Endodermal cell (in vitro differentiated cells): Measurements from ENCODE around the gene ZNF74. TPM values are rescaled to one million over a fixed set of nuclear protein-coding genes. Genes with fewer than 3 reads are reported as not detected.
A peak's percentile ranks its signal among the peaks of the same experiment; 100 is the strongest.

Experiments used
- DNase-seq: peaks from one replicate; pipeline ENCODE4 v3.0.0-alpha.2; 2017
- H3K27ac ChIP-seq: 2 replicates; pipeline ENCODE4 v1.5.1; 2013; ENCODE audit warnings: mild to moderate bottlenecking, low read depth, low read length, moderate library complexity
- H3K27me3 ChIP-seq: 2 replicates; pipeline ENCODE4 v1.6.1; 2013; ENCODE audit warnings: mild to moderate bottlenecking, low read length, moderate library complexity; ENCODE audit not compliant: insufficient read depth, control insufficient read depth, poor library complexity, severe bottlenecking
- H3K36me3 ChIP-seq: 2 replicates; pipeline ENCODE4 v1.7.0; 2013; ENCODE audit warnings: mild to moderate bottlenecking, low read length, moderate library complexity; ENCODE audit not compliant: control insufficient read depth, insufficient read depth
- H3K4me1 ChIP-seq: one replicate; pipeline ENCODE4 v1.7.0; 2013; ENCODE audit warnings: low read length; ENCODE audit not compliant: control insufficient read depth, insufficient read depth
- H3K4me3 ChIP-seq: 2 replicates; pipeline ENCODE4 v1.5.1; 2013; ENCODE audit warnings: mild to moderate bottlenecking, low read length, moderate library complexity
- H3K9ac ChIP-seq: 2 replicates; pipeline ENCODE4 v1.6.1; 2013; ENCODE audit warnings: mild to moderate bottlenecking, low read length, moderate library complexity; ENCODE audit not compliant: poor library complexity, severe bottlenecking; ENCODE audit errors: extremely low read depth
- H3K9me3 ChIP-seq: 2 replicates; pipeline ENCODE4 v1.6.1; 2013; ENCODE audit warnings: mild to moderate bottlenecking, low read length, moderate library complexity; ENCODE audit not compliant: control insufficient read depth
- H3K27ac Mint-ChIP-seq: 2 replicates; pipeline ENCODE4 v1.8.0; 2020; ENCODE audit warnings: mixed read lengths
- H3K27me3 Mint-ChIP-seq: 2 replicates; pipeline ENCODE4 v1.8.0; 2021; ENCODE audit warnings: mild to moderate bottlenecking, mixed read lengths; ENCODE audit not compliant: insufficient read depth
- H3K36me3 Mint-ChIP-seq: 2 replicates; pipeline ENCODE4 v1.8.0; 2020; ENCODE audit warnings: low read depth, mixed read lengths
- H3K4me1 Mint-ChIP-seq: 2 replicates; pipeline ENCODE4 v1.8.0; 2020; ENCODE audit warnings: mixed read lengths
- H3K4me3 Mint-ChIP-seq: 2 replicates; pipeline ENCODE4 v1.8.0; 2020; ENCODE audit warnings: mild to moderate bottlenecking, moderate library complexity, mixed read lengths
- H3K9me3 Mint-ChIP-seq: 2 replicates; pipeline ENCODE4 v1.8.0; 2020; ENCODE audit warnings: mild to moderate bottlenecking, mixed read lengths
- CTCF ChIP-seq: fragments of 200-600 bp; sonication (generic); conservative IDR thresholded peaks from 2 replicates; pipeline ENCODE4 v1.5.0; 2021; ENCODE audit warnings: antibody characterized with exemption, mild to moderate bottlenecking
- WGBS, 2 experiments: methylation state at CpG; one replicate each; pipeline versions ENCODE4 v1.1.5 to v1.1.7; 2013; ENCODE audit warnings: missing lambda C conversion rate in 2 of 2, mixed read lengths in 1 of 2; ENCODE audit not compliant: insufficient coverage in 1 of 2, insufficient read length in 1 of 2; 5-methylcytosine and 5-hydroxymethylcytosine counted together
- total RNA-seq, 2 donors: library from RNA; stranded (reverse); fragmentation: NEBNext Ultra II Directional in 1 of 2; extraction: Animal tissue kit (Norgen Biotek cat#: 25700) in 1 of 2; gene quantifications; 2 replicates in 1 of 2; 3 replicates in 1 of 2; pipeline ENCODE4 v1.2.1, GENCODE V29; 2021

Gene ZNF74
- total RNA-seq, 2 donors from 2014 or later: 36.9 to 41.7 TPM

DNA sequence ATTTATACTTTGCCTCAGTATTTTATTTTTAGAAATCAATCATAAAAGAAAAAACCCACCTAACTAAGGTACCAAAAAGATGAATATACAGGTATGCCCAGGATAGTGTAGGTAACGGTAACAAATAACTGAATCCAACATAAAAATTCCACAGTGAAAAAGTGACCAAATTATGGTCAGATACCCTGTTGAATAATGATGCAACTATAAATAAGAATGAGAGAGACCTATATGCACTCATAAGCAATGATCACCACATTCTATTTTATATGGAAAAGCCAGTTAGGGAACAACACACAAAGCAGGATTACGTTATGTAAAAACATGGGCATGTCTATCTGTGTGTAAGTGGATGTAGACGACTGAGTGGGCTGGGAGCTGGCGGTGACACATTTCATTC is 7.0 kb upstream of the ZNF74 start:
- Histone ChIP-seq H3K4me1 (no peaks in the 10 kb centered on the region), H3K36me3 (no peaks in the 10 kb centered on the region), H3K9me3 (peaks cover 5% of the 10 kb centered on the region), H3K27ac (no peak overlapping the region), H3K9ac (no peak overlapping the region), H3K4me3 (no peak overlapping the region), H3K27me3 (no peaks in the 10 kb centered on the region)
- Mint-ChIP-seq H3K4me3 (no peak overlapping the region), H3K27ac (no peak overlapping the region), H3K4me1 (no peaks in the 10 kb centered on the region), H3K27me3 (peaks cover 12% of the 10 kb centered on the region), H3K9me3 (peaks cover 4% of the 10 kb centered on the region), H3K36me3 (no peaks in the 10 kb centered on the region)
- no peak for DNase-seq
- TF ChIP-seq CTCF: no peak
- WGBS, 2 experiments: 94 to 100% methylated on average over 1 to 2 of the region's 4 CpGs

DNA sequence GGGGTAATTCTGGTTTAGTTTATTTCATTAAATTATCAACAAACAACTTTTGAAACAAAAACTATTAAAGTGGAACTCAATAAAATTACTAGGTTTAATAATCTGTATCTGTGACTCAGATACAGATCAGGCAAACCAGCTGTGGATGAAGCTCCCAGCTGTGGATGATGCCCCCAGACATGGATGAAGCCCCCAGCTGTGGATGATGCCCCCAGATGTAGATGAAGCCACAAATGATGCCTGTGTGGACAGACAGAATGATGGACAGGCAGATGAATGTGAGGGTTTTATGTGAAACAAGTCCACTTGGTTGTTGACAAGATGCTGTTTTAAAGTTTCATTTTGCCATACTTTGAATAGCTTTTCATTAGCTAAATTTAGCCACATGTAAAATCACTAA is 5.8 kb upstream of the ZNF74 start:
- no peak overlapping the region for H3K9ac ChIP-seq
- H3K4me1 Mint-ChIP-seq: no peaks in the 10 kb centered on the region
- no peak overlapping the region for H3K4me3 ChIP-seq
- H3K27ac ChIP-seq: no peak overlapping the region
- H3K36me3 ChIP-seq: no peaks in the 10 kb centered on the region
- peak; percentile 10 for DNase-seq
- no peak overlapping the region for H3K27ac Mint-ChIP-seq
- peaks cover 5% of the 10 kb centered on the region for H3K9me3 ChIP-seq
- no peaks in the 10 kb centered on the region for H3K27me3 ChIP-seq
- no peaks in the 10 kb centered on the region for H3K4me1 ChIP-seq
- peaks cover 11% of the 10 kb centered on the region for H3K27me3 Mint-ChIP-seq
- TF ChIP-seq CTCF: no peak
- no peaks in the 10 kb centered on the region for H3K36me3 Mint-ChIP-seq
- peaks cover 8% of the 10 kb centered on the region for H3K9me3 Mint-ChIP-seq
- H3K4me3 Mint-ChIP-seq: no peak overlapping the region

GRCh38 chr22:20389288-20389687 is 4.7 kb upstream of the ZNF74 start:
- Mint-ChIP-seq H3K4me1 (peaks cover 2% of the 10 kb centered on the region), H3K4me3 (no peak overlapping the region), H3K27me3 (peaks cover 11% of the 10 kb centered on the region), H3K36me3 (no peaks in the 10 kb centered on the region), H3K27ac (no peak overlapping the region), H3K9me3 (peaks cover 8% of the 10 kb centered on the region)
- peak; percentile 0 for DNase-seq
- Histone ChIP-seq H3K36me3 (no peaks in the 10 kb centered on the region), H3K4me3 (no peak overlapping the region), H3K9me3 (peaks cover 5% of the 10 kb centered on the region), H3K27me3 (no peaks in the 10 kb centered on the region), H3K9ac (no peak overlapping the region), H3K4me1 (no peaks in the 10 kb centered on the region), H3K27ac (no peak overlapping the region)
- no peak for TF ChIP-seq CTCF
- WGBS, 2 experiments: 91 to 100% methylated on average over 4 to 5 of the region's 6 CpGs
